Endothelial cell of umbilical vein (primary cell): ENCODE measurements around the gene DIP2B. TPM values are rescaled to one million over a fixed set of nuclear protein-coding genes. Genes with fewer than 3 reads are reported as not detected.

Experiments used
- BruUV-seq: library from RNA; stranded (reverse); fragments of 400-500 nt; replicated peaks from 2 replicates; lab custom pipeline; 2021; lab: Mats Ljungman, UMichigan
- CTCF ChIA-PET: fragments of 300-600, 350-600 bp; sonication (Branson Sonifier 250); formaldehyde crosslinking; loops from one replicate; lab custom pipeline; 2021; ENCODE audit warnings: antibody characterized with exemption, inconsistent platforms; lab: Charles Lee
- POLR2A ChIA-PET: fragments of 300-600, 350-600 bp; sonication (Branson Sonifier 250); formaldehyde crosslinking; loops from one replicate; lab custom pipeline; 2021; ENCODE audit warnings: antibody characterized with exemption, inconsistent platforms; lab: Charles Lee
- DNase-seq: peaks from one replicate; pipeline ENCODE4 v3.0.0-alpha.2; 2011; ENCODE audit warnings: low read depth, low spot score
- FAIRE-seq: peaks from 2 replicates; lab custom pipeline; 2011; peaks lifted over from hg19 to GRCh38; lab: Jason Lieb, UNC
- H2AFZ ChIP-seq: 2 replicates; pipeline ENCODE4 v1.6.0; 2012; ENCODE audit warnings: low read depth, low read length, control low read depth, inconsistent platforms
- H3K27ac ChIP-seq: 2 replicates; pipeline ENCODE4 v1.5.1; 2011; ENCODE audit warnings: low read depth, mild to moderate bottlenecking, control low read depth, low read length, moderate library complexity; ENCODE audit not compliant: insufficient read depth
- H3K27me3 ChIP-seq, 2 experiments: 2 replicates each; pipeline versions ENCODE4 v1.6.0 to v1.6.1; 2011; ENCODE audit warnings: low read length in 2 of 2, mixed read lengths in 1 of 2; ENCODE audit not compliant: control insufficient read depth in 2 of 2, insufficient read depth in 2 of 2
- H3K36me3 ChIP-seq, 2 experiments: 2 replicates in 1 of 2; 3 replicates in 1 of 2; pipeline ENCODE4 v1.5.1; 2011; ENCODE audit warnings: low read length in 2 of 2, mild to moderate bottlenecking in 1 of 2, moderate library complexity in 1 of 2; ENCODE audit not compliant: control insufficient read depth in 2 of 2, insufficient read depth in 2 of 2; ENCODE audit errors: extremely low read depth in 1 of 2
- H3K4me1 ChIP-seq: 3 replicates; pipeline ENCODE4 v1.5.1; 2011; ENCODE audit warnings: mild to moderate bottlenecking, low read length; ENCODE audit not compliant: control insufficient read depth, insufficient read depth; ENCODE audit errors: extremely low read depth
- H3K4me2 ChIP-seq: 2 replicates; pipeline ENCODE4 v1.6.1; 2011; ENCODE audit warnings: low read length, control low read depth, mixed read lengths; ENCODE audit not compliant: insufficient read depth
- H3K4me3 ChIP-seq, 3 experiments: fragments of 200-600 bp in 1 of 3; sonication (generic), shearing (Covaris generic) in 1 of 3; replicated peaks in 1 of 3; 2 replicates each; pipeline ENCODE4 v1.5.1; 2011 to 2016; ENCODE audit warnings: control low read depth in 3 of 3, low read length in 3 of 3, mild to moderate bottlenecking in 2 of 3, inconsistent platforms in 1 of 3, low read depth in 1 of 3, moderate library complexity in 1 of 3; ENCODE audit not compliant: insufficient read depth in 1 of 3
- H3K79me2 ChIP-seq: 2 replicates; pipeline ENCODE4 v1.6.0; 2012; ENCODE audit warnings: low read length, inconsistent platforms; ENCODE audit not compliant: control insufficient read depth, insufficient read depth
- H3K9ac ChIP-seq: replicated peaks from 2 replicates; pipeline ENCODE3; 2011; ENCODE audit warnings: low read length, control low read depth; ENCODE audit not compliant: insufficient read depth; ENCODE audit errors: extremely low read depth
- H3K9me1 ChIP-seq: replicated peaks from 3 replicates; pipeline ENCODE4 v1.6.0; 2011; ENCODE audit warnings: mild to moderate bottlenecking, low read length; ENCODE audit not compliant: control insufficient read depth, insufficient read depth; ENCODE audit errors: extremely low read depth
- H3K9me3 ChIP-seq: replicated peaks from 2 replicates; pipeline ENCODE4 v1.5.1; 2012; ENCODE audit warnings: low read length, inconsistent platforms; ENCODE audit not compliant: control insufficient read depth, insufficient read depth
- H4K20me1 ChIP-seq: replicated peaks from 2 replicates; pipeline ENCODE3; 2011; ENCODE audit warnings: mild to moderate bottlenecking, low read length; ENCODE audit not compliant: control insufficient read depth, insufficient read depth; ENCODE audit errors: extremely low read depth
- EZH2 ChIP-seq: IDR thresholded peaks from 2 replicates; pipeline ENCODE4 v1.6.1; 2012; ENCODE audit warnings: borderline replicate concordance, low read depth, mild to moderate bottlenecking, moderate library complexity, low read length, inconsistent platforms; ENCODE audit not compliant: severe bottlenecking
- FOS ChIP-seq: IDR thresholded peaks from 2 replicates; pipeline ENCODE4 v1.6.1; 2011; ENCODE audit warnings: mild to moderate bottlenecking, low read length, moderate library complexity, borderline replicate concordance; ENCODE audit not compliant: insufficient read depth
- GATA2 ChIP-seq: IDR thresholded peaks from 2 replicates; pipeline ENCODE4 v1.7.0; 2011; ENCODE audit warnings: low read depth, mild to moderate bottlenecking, moderate library complexity, mixed read lengths, low read length; ENCODE audit not compliant: insufficient read length, insufficient read depth
- JUN ChIP-seq: IDR thresholded peaks from 2 replicates; pipeline ENCODE4 v1.6.1; 2011; ENCODE audit warnings: borderline replicate concordance, low read depth; ENCODE audit not compliant: insufficient read length, insufficient read depth
- MAX ChIP-seq: IDR thresholded peaks from 2 replicates; pipeline ENCODE4 v1.6.1; 2011; ENCODE audit not compliant: insufficient read depth, insufficient read length
- MYC ChIP-seq: IDR thresholded peaks from one replicate; pipeline ENCODE4 v1.6.1; 2011; ENCODE audit warnings: mild to moderate bottlenecking, low read depth, low read length
- POLR2A ChIP-seq: IDR thresholded peaks from 2 replicates; pipeline ENCODE4 v1.6.1; 2012; ENCODE audit warnings: low read depth, mild to moderate bottlenecking, control low read depth, low read length
- POLR2AphosphoS5 ChIP-seq: IDR thresholded peaks from 2 replicates; pipeline ENCODE4 v1.6.1; 2012; ENCODE audit warnings: low read depth, mild to moderate bottlenecking, control low read depth, low read length, moderate library complexity; ENCODE audit not compliant: insufficient read depth
- dilution Hi-C: fragments of 300-500 bp; cut with MboI; formaldehyde crosslinking; loops from one replicate; pipeline ENCODE4 v1.15.0; 2019; ENCODE audit warnings: low sequenced_read_pairs; ENCODE audit not compliant: extremely low pct_ligation_motif_present
- intact Hi-C: fragments of 100-400 bp; cut with micrococcal nuclease; formaldehyde crosslinking; loops from one replicate; pipeline ENCODE4 v1.10.0; 2022
- polyA plus RNA-seq, 4 experiments: library from polyadenylated mRNA; depleted of rRNA in 3 of 4; stranded (reverse) in 3 of 4; unstranded in 1 of 4; fragments of >200 nt; gene quantifications; 2 replicates each; pipeline versions ENCODE4 v1.2.1 to v1.2.3, GENCODE V29; 2011 to 2012; ENCODE audit warnings: missing spikeins in 1 of 4
- total RNA-seq: library from RNA; stranded (reverse); gene quantifications from 2 replicates; pipeline ENCODE4 v1.2.3, GENCODE V29; 2021
- TF ChIP-seq, protein P1 (sequence below), 2 donors: IDR thresholded peaks; 1 replicate in 1 of 2; 2 replicates in 1 of 2; pipeline ENCODE4 v1.5.1; 2011; ENCODE audit warnings: low read length in 2 of 2, mild to moderate bottlenecking in 2 of 2, moderate library complexity in 2 of 2, control low read depth in 1 of 2, inconsistent platforms in 1 of 2, low read depth in 1 of 2; ENCODE audit not compliant: insufficient read depth in 1 of 2; ENCODE audit errors: extremely low read depth in 1 of 2

Gene DIP2B
- total and polyA plus RNA-seq, 2 donors (not counting 3 experiments of a cell fraction or from before 2014, with no cell fraction given) = 14.5 to 28.0 TPM

GRCh38 chr12:50604640-50604920 is 99.8 kb downstream of the DIP2B start:
- Histone ChIP-seq H3K27ac (no peak overlapping the region), H3K36me3 (no peaks in the 10 kb centered on the region), H3K4me2 (no peak overlapping the region), H3K27me3 (no peaks in the 10 kb centered on the region), H3K9me3 (no peaks in the 10 kb centered on the region), H4K20me1 (no peaks in the 10 kb centered on the region), H2AFZ (no peak overlapping the region), H3K9me1 (no peaks in the 10 kb centered on the region), H3K79me2 (peaks cover 7% of the 10 kb centered on the region), H3K4me3 (no peak overlapping the region), H3K9ac (no peak overlapping the region), H3K4me1 (peaks cover 14% of the 10 kb centered on the region)
- BruUV-seq = no TSS peak
- DNase-seq = no peak
- no peak for FAIRE-seq
- intact Hi-C loops = no loop called here
- ChIA-PET CTCF (interaction anchor here (0.9 to 1.6 kb wide), 3 partner anchors 10 to 36 kb away, joined by 3 to 4 read pairs (median 4); no protein-coding TSS in a partner anchor), POLR2A (no interaction called here)
- no peak for TF ChIP-seq POLR2A
- no peak for TF ChIP-seq MAX
- TF ChIP-seq EZH2 = no peak
- no peak for TF ChIP-seq FOS
- TF ChIP-seq, protein P1, sequence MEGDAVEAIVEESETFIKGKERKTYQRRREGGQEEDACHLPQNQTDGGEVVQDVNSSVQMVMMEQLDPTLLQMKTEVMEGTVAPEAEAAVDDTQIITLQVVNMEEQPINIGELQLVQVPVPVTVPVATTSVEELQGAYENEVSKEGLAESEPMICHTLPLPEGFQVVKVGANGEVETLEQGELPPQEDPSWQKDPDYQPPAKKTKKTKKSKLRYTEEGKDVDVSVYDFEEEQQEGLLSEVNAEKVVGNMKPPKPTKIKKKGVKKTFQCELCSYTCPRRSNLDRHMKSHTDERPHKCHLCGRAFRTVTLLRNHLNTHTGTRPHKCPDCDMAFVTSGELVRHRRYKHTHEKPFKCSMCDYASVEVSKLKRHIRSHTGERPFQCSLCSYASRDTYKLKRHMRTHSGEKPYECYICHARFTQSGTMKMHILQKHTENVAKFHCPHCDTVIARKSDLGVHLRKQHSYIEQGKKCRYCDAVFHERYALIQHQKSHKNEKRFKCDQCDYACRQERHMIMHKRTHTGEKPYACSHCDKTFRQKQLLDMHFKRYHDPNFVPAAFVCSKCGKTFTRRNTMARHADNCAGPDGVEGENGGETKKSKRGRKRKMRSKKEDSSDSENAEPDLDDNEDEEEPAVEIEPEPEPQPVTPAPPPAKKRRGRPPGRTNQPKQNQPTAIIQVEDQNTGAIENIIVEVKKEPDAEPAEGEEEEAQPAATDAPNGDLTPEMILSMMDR (IDR thresholded peaks at IDR 0.05; ENCODE audit: extremely low read depth in 1 of 2, insufficient read depth in 1 of 2, low read depth in 1 of 2, low read length in 2 of 2) = no peak
- TF ChIP-seq JUN = no peak
- no peak for TF ChIP-seq GATA2
- no peak for TF ChIP-seq POLR2AphosphoS5
- no peak for TF ChIP-seq MYC
- dilution Hi-C loops = no loop called here
